Hindlimb muscle (tissue), 1 donor: ENCODE data around the gene OPA1. TPM values are rescaled to one million over a fixed set of nuclear protein-coding genes. Genes with fewer than 3 reads are reported as not detected.
A peak's percentile ranks its signal among the peaks of the same experiment; 100 is the strongest.
"Not testable (repeated sequence)": the region's sequence is repeated elsewhere in the genome, so short reads cannot be mapped to it uniquely, and the experiment has no call there.

Source experiments
- DNase-seq: peaks from one replicate; pipeline ENCODE4 v3.0.0-alpha.2; 2013
- polyA plus RNA-seq: library from polyadenylated mRNA; unstranded; fragments of 120-200 nt; gene quantifications from one replicate; pipeline ENCODE4 v1.2.1, GENCODE V29; 2013; ENCODE audit not compliant: insufficient read length

The OPA1 gene
- polyA plus RNA-seq, 1 donor = 41.9 TPM

- no peak for DNase-seq
Measured at GRCh38 chr3:193590088-193590856, 2.7 kb upstream of the OPA1 start.

GRCh38 chr3:193593668-193594030, 641 bp downstream of the OPA1 start:
- DNase-seq = no peak

DNA sequence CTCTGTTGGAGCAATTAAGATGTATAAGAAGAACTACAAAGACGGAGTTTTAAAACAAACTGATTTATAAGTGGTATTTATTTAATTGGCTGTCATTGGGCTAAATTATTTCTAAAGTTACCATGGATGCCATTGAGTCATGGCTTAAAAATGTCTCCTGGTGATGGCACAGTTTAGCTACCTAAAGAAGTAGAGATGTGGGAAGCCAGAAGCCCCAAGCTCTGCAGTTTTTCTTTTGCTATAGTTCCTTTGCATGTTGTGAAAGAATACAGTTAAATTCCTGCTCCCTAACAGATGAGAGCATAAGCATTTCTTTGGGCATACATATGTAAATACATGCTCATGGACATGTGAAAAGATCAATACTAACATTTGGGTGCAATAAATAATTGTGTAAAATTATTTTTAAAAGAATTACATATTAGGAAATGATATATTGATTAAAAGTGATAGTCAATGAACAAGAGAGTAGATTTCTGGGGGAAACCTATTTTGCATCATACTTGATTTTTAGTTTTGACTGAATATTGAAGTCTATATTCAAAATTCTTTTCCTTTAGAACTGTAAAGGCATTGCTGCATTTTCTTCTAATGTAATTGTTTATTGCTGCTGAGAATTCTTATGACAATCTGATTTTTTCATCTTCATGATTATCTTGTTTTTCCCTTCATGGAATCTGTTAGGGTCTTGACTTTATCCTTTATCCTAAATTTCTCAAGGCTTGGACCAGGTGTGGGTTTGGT, 2.1 kb downstream of the OPA1 start:
- DNase-seq = no peak

DNA sequence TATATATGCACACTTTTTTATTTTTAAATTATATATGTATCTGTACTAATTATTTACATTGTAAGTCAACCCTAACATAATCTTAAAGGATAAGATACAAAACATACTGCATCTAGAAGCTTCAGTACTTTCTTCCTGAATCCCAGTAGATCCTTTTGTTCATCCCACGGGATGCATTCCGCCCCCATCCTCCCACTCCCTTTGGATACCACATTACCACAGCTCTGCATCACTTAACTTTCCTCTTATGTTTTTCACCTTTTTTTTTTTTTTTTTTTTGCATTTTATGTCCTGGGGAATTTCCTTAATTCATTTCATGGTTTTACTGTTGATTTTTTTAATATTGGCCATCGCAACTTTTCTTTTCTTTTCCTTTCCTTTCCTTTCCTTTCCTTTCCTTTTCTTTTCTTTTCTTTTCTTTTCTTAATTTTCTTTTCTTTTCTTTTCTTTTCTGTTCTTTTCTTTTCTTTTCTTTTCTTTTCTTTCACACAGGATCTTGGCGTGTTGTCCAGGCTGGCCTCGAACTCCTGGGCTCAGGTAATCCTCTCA, 3.0 kb downstream of the OPA1 start:
- no peak for DNase-seq

GRCh38 chr3:193598202-193598601, 5.2 kb downstream of the OPA1 start:
- DNase-seq = no peak

DNA sequence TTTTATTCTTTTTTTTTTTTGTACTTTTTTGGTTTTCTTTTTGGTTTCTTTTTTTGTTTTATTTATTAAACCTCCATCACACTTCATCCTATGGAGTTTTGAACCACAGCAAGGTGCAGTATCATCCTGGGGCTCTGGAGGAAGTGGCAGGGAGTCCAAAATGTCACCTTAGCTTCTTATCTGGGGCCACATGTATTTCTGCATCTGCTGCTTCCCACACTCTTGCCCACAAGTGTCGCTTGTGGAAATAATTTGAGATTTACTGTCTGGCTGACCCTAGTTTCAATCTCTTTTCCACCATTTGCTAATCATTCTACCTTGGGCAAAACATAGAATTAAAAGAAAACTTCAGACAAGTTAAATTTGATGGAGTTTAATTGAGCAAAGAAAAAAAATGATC, 6.4 kb downstream of the OPA1 start:
- DNase-seq = no peak

DNA sequence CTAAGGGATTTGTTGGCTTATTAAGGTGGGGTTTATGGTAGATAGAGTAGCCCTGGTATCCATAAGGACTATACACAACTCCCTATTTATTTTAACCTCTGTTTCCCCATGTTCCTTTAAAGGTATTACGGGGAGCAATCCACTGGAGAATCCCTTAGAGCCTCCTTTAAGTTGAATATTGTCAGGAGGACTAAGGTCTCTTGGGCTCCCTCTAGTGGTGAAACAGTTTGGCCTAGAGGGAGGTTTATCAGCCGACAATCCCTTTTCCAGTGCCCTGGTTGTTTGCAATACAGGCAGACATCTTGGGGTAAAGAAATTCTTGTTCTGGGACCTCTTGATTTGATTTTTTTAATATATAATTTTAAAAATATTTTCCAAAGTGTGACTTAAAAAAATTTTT, 12.9 kb downstream of the OPA1 start:
- peak; percentile 3 for DNase-seq

DNA sequence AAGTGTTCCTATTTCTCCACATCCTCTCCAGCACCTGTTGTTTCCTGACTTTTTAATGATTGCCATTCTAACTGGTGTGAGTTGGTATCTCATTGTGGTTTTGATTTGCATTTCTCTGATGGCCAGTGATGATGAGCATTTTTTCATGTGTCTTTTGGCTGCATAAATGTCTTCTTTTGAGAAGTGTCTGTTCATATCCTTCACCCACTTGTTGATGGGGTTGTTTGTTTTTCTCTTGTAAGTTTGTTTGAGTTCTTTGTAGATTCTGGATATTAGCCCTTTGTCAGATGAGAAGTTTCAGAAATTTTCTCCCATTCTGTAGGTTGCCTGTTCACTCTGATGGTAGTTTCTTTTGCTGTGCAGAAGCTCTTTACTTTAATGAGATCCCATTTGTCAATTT, 13.9 kb downstream of the OPA1 start:
- not testable (repeated sequence) for DNase-seq

DNA sequence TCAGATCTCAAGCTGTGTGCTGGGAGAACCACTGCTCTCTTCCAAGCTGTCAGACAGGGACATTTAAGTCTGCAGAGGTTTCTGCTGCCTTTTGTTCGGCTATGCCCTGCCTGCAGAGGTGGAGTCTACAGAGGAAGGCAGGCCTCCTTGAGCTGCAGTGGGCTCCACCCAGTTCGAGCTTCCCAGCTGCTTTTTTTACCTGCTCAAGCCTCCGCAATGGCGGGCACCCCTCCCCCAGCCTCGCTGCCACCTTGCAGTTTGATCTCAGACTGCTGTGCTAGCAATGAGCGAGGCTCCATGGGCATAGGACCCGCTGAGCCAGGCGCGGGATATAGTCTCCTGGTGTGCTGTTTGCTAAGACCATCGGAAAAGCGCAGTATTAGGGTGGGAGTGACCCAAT, 17.5 kb downstream of the OPA1 start:
- DNase-seq = not testable (repeated sequence)

DNA sequence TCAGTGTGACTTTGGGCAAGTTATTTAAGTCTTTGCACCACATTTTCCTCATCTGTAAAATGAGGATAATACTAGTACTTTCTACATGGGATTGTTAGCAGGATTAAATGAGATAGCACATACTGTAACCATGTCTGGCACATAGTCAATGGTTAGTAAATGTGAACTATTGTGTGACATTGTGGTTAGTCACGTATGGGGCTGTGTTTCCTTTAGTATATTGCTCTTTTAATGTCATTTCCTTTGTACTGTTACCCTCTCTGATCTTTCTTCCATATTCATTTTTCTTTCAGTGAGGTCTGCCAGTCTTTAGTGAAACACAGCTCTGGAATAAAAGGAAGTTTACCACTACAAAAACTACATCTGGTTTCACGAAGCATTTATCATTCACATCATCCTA, 21.4 kb downstream of the OPA1 start:
- no peak for DNase-seq

DNA sequence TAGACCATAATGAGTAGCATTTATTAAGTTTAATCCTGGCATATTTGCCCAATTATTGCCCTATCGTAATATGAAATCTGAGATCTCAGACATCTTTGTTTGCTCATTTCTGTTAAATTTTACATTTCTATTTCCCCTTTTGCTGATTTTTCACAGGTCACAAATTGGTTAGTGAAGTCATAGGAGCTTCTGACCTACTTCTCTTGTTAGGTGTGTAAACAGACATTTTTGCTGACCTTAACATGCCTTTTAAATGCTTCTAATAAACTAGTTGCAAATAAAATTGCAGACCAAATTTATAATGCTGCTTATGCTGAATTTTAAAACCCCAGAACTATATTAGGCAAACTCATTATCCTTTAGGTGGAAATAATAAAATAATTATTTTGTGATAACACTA, 24.6 kb downstream of the OPA1 start:
- no peak for DNase-seq

GRCh38 chr3:193620057-193620456, 27.0 kb downstream of the OPA1 start:
- no peak for DNase-seq

DNA sequence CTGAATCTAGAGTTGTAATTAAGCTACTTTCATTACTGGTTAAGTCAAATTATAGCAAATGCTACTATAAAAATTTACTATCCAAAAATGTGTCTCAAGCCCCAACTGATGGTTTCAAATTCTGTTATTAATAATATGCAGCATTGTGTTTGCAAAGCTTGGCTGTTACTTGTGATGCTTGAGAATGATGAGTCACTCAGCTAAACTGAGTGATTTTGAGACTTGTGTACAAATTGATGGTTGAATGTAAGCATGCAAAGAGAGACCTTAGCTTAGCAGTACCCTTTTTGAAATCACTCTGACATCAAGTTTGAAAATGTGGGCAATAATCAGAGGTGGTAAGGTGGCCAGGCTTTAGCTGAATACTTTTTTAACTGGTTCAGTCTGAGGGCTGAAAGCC, 27.6 kb downstream of the OPA1 start:
- no peak for DNase-seq

GRCh38 chr3:193621127-193621526, 28.1 kb downstream of the OPA1 start:
- no peak for DNase-seq

- no peak for DNase-seq
Measured at GRCh38 chr3:193630005-193630404, 37.0 kb downstream of the OPA1 start.

DNA sequence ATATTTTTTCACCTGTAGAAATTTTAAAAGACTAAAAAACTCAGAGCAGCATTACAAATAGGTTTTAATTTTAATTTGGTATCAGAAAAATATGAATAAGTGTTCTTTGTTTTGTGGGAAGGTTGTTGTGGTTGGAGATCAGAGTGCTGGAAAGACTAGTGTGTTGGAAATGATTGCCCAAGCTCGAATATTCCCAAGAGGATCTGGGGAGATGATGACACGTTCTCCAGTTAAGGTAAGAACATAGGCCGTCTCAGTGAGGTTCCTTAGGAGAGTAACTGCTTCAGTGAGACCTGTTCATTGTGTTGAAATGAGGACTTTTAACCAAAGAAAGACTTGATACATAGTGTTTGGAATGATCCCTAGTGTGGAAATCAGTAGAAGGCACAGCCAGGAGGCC, 44.8 kb downstream of the OPA1 start:
- no peak for DNase-seq

DNA sequence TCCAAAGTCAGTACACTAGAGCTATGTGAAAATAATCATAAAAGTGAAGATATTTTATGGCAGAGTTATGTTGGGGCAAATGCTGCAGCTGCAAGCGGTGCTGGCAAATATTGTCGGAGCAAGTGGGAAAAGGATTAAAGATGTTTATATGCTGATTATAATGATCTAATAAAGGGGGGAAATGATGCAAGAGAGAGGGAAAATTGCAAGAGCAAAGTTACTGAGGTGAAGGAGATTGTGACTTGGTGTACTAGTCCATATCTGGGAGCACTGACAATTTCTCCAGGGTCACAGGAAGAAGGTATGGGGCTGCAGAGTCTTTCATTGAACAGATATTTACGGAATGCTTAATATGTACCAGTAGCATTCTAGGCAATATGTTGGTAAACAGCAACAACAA, 45.8 kb downstream of the OPA1 start:
- DNase-seq = no peak

- DNase-seq = no peak
Measured at GRCh38 chr3:193640165-193640715, 47.2 kb downstream of the OPA1 start.

DNA sequence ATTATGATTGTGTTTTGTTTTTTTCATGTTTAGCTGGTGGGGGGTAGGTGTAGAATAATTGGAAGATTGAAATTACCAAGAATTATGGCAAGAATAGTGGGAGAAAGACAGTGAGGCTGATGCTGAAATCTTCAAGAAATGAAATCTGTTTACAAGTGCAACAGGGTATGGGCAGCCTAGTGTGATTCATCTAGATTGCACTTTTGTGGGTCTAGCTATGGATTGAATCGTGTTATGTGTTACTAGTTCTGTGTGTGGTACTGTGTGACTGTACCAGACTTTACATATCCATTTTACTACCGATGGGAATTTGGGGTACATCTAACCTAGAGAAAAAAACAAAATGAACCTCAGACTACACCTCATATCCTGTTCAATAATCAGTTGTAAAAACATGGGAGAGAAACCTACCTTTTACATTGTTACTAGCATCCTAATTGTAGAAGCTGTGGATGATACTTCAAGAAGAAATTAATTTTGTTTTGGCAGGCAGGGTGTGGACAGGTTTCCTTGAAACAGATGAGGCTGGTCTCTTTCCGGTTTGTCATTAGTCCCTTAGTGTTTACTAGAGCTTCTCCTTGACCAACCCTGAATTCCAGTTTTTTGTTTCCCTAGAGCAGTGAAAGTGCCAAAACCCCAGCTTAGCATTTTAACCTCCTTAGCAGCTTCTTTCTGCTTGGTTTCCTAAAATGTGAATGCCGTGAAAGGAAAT, 47.9 kb downstream of the OPA1 start:
- no peak for DNase-seq

DNA sequence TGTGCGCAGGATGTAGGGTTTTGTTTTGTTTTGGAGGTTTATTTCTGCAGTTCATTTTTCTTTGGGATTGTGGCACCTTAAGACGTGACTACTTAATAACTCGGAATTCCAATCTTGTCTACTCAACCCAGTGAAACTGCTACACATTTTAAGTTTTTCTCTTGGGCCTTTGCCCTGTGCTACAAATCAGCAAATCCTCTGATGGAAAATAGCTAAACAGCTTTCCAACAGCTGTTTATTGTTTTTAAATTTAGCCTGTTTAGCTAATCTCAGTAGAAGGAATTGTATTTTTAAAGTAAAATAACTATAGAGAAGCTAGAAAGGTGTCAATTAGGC, 48.4 kb downstream of the OPA1 start:
- no peak for DNase-seq

GRCh38 chr3:193645806-193646205, 52.8 kb downstream of the OPA1 start:
- DNase-seq = no peak

DNA sequence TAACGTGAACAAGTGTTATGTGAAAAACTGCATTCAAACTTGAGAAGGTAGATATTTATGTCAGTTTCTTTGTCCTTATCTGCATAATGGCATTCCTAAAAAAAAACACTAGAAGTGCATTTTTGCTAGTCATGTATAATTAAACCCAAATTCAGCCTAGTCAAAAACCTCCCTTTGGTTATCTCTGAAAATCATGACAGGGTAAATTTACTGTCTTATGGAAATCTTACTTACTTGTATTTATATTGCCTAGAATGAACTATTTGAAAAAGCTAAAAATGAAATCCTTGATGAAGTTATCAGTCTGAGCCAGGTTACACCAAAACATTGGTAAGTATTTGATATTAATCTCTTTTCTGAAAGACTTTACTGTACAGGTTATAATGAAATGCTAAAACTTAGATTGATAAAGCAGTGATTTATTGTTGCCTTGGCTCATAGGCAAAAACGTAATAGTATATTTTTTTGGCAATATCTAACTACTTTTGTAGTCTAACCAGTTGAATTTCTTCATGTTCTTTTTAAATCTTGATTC, 55.6 kb downstream of the OPA1 start:
- DNase-seq = no peak

GRCh38 chr3:193650585-193650984, 57.6 kb downstream of the OPA1 start:
- DNase-seq = no peak
